Stimulated activated CD4-positive, alpha-beta T cell treated with anti-CD3 and anti-CD28 coated beads, Interleukin-12 subunit alpha, Interleukin-12 subunit beta, amount 100 ng/mL, for 4 hours (primary cell): ENCODE results near the gene FOCAD.
A peak's percentile ranks its signal among the peaks of the same experiment; 100 is the strongest.

Experiments
- DNase-seq: peaks from one replicate; pipeline ENCODE4 v3.0.0-alpha.2; 2020

The FOCAD gene

DNA sequence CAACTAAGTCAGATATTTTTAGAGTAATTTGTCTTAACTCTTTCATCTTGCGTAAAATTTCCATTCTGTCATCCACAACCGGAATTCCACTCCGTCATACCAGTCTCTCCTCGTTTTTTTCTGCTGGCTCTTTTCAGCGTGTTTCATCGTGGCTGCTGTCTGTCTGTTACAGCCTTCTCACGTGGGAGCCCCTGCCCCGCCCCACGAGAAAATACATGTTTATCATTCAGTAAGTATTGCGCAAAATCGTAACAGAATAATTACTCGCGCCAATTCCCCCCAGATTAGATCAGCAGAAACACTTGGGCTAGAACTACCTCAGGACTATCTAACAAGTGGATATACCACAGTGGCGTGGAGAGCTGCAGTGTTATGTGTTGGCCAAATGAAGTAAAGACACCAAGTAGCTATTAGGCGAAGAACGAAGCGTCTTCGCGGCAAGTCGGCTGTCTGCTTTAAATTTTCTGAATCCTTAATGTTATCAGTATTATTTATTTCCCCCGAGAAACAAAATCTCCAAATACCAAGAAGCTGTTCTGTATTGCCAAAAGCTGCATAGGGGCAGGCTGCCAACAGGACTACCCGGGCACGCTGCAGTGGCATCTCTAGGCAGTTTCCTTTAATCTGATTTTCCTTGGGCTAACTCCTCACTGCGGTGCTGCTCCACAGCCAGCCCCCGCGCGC, 566 bp upstream of the FOCAD start:
- peak; percentile 32 for DNase-seq

GRCh38 chr9:20684875-20685696, 1.0 kb downstream of the FOCAD start:
- no peak for DNase-seq

DNA sequence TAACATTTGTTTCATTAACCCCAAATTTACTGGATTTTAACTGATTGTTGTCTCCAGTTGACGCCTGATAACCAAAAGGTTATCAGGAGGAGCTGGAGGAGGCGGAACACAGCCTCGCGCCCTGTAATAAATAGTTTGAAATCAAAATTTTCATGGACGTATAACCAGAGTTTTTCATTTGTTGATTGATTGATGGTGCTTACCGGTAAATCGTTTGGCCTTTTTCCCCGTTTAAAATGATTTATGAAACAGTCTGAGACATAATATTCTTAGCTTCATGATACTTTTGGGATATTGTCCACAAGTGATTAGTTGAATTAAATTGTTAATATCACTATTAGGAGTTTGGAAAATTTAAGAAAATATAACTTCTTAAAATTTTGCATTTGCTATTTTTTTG, 1.7 kb downstream of the FOCAD start:
- DNase-seq: no peak

DNA sequence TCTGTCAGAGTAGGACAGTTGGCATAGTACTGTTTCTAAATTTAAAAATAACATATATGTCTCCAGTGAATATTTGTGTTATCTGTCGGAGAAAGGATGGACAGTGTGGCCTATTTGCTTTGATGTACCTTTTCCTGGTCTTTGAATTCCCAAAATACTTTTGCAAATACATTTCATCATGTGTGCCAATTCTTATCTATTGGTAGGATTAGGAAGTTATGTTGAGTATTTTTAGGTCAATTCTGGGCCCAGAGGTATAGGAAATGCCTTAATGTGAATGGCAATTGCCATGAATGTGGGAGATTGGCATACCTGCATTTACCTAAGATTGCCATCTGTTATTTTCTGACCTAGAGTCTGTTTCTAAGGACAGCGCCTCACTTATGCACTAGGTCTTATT, 5.8 kb downstream of the FOCAD start:
- DNase-seq: no peak

DNA sequence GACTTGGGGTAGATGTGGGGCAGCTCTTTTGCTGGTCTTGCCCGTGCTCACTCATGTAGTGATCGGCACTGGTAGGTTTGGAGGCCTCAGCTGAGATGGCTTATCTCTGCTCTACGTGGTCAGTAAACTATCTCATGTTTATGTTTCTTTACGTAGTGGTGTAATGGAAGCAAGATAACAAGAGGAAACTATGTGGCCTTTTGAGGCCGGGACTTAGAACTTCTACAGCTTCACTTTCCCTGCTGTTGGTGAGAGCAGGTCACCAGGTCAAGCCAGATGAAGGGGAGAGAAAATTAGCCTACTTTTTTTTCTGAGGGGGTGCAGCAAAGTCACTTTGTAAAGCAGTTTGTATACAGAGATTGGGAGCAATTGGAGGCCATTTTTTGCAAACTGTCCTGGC, 8.5 kb downstream of the FOCAD start:
- no peak for DNase-seq

GRCh38 chr9:20693068-20693467, 9.0 kb downstream of the FOCAD start:
- no peak for DNase-seq

GRCh38 chr9:20694248-20694647, 10.2 kb downstream of the FOCAD start:
- no peak for DNase-seq

- no peak for DNase-seq
Observed at GRCh38 chr9:20697021-20697719, 13.1 kb downstream of the FOCAD start.

DNA sequence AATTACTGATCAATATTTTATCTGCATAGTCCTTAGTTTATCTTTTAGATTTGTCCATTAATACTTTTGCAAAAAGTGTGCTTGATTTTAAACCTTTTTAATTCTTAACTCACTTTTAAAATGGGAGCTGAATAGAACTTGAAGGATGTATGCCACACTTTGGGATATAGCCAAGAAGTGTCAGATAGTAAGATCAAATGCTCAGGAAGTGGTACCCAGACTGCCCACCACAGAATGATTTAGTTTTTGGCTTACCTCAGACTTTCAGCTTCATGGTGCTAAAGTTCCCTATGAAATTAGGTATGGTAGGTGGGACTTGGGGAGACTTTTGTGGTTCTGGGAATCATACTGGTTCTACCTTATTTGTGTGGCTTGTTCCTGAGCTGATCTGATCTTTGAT, 14.7 kb downstream of the FOCAD start:
- DNase-seq: no peak

GRCh38 chr9:20701060-20701459, 17.0 kb downstream of the FOCAD start:
- no peak for DNase-seq

GRCh38 chr9:20702570-20702969, 18.5 kb downstream of the FOCAD start:
- DNase-seq: no peak

GRCh38 chr9:20703146-20703545, 19.1 kb downstream of the FOCAD start:
- no peak for DNase-seq

GRCh38 chr9:20707708-20708107, 23.6 kb downstream of the FOCAD start:
- no peak for DNase-seq

DNA sequence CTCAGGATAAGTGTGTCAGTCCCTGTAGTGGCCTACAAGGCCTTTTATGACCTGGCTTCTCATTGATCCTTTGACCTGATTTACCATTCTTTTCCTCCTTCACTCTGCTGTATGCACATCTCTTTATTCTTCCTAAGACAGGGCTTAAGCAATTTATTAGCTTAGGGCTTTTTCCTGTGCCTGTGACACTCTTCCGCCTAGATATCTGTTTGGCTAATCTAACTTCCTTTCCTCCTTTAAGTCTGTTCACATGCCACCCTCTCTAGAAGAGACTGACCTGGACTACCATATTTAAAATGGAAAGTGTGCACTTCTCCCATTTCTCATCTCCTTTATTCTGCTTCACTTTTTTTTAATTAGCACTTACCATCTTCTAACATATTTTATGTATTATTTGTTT, 29.1 kb downstream of the FOCAD start:
- DNase-seq: no peak

GRCh38 chr9:20714442-20715415, 30.7 kb downstream of the FOCAD start:
- DNase-seq: no peak

- no peak for DNase-seq
Observed at GRCh38 chr9:20722221-20722620, 38.2 kb downstream of the FOCAD start.

GRCh38 chr9:20725675-20726074, 41.6 kb downstream of the FOCAD start:
- DNase-seq: no peak

GRCh38 chr9:20726144-20726543, 42.1 kb downstream of the FOCAD start:
- no peak for DNase-seq

- no peak for DNase-seq
Observed at GRCh38 chr9:20728493-20729220, 44.6 kb downstream of the FOCAD start.

- DNase-seq: no peak
Observed at GRCh38 chr9:20729523-20729922, 45.5 kb downstream of the FOCAD start.

DNA sequence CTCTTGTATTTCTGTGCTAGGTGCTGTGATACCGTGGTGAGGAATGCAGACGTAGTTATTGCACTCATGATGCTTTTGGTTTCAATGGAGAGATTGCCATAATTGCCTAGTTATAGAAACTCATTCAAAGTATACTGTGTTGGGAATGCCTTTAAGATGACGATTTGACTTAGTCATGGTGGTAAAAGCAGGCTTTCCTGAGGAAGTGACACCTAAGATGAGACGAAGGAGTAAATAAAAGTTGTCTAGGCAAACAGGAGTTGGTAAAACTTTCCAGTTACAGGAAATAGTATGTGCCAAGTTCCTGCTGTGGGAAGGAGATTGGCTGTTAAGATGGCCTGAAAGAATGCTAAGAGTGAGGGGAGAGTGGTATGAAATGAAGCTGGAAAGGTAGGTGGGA, 48.1 kb downstream of the FOCAD start:
- DNase-seq: no peak

DNA sequence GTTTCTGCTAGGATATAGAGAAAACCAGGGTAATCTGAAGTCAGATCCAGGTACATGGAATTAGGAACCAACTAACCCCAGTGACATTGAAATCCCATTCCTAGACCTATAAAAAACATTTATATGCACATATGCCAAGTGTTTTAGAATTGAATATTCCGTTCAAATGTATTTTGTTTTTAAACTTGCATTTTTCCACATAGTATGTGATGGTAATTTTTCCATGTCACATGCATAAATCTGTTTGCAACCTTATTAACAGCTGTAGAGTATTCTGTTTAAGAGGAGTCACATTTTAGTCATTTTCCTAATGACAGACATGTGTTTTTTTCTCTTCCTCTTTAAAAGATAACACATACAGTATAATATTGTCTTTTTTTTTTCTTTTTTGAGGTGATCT, 50.2 kb downstream of the FOCAD start:
- DNase-seq: no peak
